HL-60 (cell line): ENCODE measurements around the gene CLINT1.

ENCODE experiments used
- POLR2AphosphoS5 ChIP-seq: IDR thresholded peaks from 2 replicates; pipeline ENCODE4 v1.6.1; 2012; ENCODE audit warnings: low read depth
- TF ChIP-seq, protein P1 (sequence below): IDR thresholded peaks from one replicate; pipeline ENCODE4 v1.5.1; 2011; ENCODE audit warnings: low read length, control low read depth, inconsistent platforms; ENCODE audit not compliant: insufficient read depth
- TF ChIP-seq, protein P2 (sequence below): IDR thresholded peaks from 2 replicates; pipeline ENCODE4 v1.6.1; 2012; ENCODE audit warnings: low read depth; ENCODE audit not compliant: insufficient replicate concordance

DNA sequence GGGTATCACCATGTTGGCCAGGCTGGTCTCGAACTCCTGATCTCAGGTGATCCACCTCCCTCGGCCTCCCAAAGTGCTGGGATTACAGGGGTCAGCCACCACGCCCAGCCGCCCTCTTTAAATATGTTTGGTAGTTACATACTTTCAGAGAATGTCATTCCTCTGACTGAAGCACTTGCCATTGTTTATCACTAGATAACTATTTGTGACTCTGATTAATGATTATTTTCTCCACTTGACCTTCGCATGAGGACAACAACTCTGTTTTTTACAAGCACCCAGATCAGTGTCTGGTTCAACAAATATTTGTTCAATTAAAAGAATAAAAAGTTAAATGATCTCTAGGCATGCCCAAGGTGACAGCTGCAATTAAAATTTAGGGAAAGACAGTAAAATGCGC lies 56.2 kb downstream of the CLINT1 start:
- TF ChIP-seq, protein P1, sequence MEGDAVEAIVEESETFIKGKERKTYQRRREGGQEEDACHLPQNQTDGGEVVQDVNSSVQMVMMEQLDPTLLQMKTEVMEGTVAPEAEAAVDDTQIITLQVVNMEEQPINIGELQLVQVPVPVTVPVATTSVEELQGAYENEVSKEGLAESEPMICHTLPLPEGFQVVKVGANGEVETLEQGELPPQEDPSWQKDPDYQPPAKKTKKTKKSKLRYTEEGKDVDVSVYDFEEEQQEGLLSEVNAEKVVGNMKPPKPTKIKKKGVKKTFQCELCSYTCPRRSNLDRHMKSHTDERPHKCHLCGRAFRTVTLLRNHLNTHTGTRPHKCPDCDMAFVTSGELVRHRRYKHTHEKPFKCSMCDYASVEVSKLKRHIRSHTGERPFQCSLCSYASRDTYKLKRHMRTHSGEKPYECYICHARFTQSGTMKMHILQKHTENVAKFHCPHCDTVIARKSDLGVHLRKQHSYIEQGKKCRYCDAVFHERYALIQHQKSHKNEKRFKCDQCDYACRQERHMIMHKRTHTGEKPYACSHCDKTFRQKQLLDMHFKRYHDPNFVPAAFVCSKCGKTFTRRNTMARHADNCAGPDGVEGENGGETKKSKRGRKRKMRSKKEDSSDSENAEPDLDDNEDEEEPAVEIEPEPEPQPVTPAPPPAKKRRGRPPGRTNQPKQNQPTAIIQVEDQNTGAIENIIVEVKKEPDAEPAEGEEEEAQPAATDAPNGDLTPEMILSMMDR = no peak
- TF ChIP-seq POLR2AphosphoS5 = no peak
- TF ChIP-seq, protein P2, sequence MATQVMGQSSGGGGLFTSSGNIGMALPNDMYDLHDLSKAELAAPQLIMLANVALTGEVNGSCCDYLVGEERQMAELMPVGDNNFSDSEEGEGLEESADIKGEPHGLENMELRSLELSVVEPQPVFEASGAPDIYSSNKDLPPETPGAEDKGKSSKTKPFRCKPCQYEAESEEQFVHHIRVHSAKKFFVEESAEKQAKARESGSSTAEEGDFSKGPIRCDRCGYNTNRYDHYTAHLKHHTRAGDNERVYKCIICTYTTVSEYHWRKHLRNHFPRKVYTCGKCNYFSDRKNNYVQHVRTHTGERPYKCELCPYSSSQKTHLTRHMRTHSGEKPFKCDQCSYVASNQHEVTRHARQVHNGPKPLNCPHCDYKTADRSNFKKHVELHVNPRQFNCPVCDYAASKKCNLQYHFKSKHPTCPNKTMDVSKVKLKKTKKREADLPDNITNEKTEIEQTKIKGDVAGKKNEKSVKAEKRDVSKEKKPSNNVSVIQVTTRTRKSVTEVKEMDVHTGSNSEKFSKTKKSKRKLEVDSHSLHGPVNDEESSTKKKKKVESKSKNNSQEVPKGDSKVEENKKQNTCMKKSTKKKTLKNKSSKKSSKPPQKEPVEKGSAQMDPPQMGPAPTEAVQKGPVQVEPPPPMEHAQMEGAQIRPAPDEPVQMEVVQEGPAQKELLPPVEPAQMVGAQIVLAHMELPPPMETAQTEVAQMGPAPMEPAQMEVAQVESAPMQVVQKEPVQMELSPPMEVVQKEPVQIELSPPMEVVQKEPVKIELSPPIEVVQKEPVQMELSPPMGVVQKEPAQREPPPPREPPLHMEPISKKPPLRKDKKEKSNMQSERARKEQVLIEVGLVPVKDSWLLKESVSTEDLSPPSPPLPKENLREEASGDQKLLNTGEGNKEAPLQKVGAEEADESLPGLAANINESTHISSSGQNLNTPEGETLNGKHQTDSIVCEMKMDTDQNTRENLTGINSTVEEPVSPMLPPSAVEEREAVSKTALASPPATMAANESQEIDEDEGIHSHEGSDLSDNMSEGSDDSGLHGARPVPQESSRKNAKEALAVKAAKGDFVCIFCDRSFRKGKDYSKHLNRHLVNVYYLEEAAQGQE = no peak
